SU-DHL-6 (cell line): ENCODE results near the gene HOXC10.

Source experiments
- CTCF ChIP-seq: fragments of 200-600 bp; sonication (generic); IDR thresholded peaks from one replicate; pipeline ENCODE4 v1.5.1; 2017; ENCODE audit warnings: antibody characterized with exemption, mild to moderate bottlenecking, low read length, moderate library complexity; ENCODE audit not compliant: insufficient read depth, poor library complexity, severe bottlenecking
- EZH2phosphoT487 ChIP-seq: fragments of 200-600 bp; sonication (generic), shearing (Covaris generic); conservative IDR thresholded peaks from 2 replicates; pipeline ENCODE4 v1.6.1; 2018; ENCODE audit warnings: mild to moderate bottlenecking, antibody characterized with exemption, low read length, moderate library complexity, mixed read lengths

- TF ChIP-seq CTCF (no peak), EZH2phosphoT487 (no peak)
These were observed 30.3 kb downstream of the HOXC10 start for GRCh38 chr12:54015018-54015931.
